HuH-7.5 (cell line): Measurements from ENCODE around the gene DPH3.

Source experiments
- DNase-seq: peaks from one replicate; pipeline ENCODE4 v3.0.0; 2011; ENCODE audit warnings: low spot score

Gene DPH3

DNA sequence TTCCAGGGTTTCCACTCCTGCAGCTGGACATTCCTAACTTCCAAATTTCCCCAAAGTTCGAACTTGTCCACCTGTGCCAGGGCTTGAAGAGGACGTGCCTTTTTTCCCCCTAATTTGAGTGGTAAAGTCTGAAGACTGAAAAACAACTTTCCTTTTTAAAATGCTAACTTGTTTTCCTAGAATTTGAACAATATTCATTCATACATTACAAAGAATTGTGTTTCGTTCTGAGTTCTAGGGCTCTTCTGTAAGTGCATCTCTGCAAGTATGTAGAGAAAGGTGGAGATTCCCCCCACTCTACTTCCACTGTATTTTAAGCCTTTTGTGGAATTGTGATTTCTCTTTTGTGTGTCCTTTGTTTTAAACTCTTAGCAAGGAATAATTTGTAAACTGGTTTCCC, 9.4 kb downstream of the DPH3 start:
- DNase-seq = no peak

DNA sequence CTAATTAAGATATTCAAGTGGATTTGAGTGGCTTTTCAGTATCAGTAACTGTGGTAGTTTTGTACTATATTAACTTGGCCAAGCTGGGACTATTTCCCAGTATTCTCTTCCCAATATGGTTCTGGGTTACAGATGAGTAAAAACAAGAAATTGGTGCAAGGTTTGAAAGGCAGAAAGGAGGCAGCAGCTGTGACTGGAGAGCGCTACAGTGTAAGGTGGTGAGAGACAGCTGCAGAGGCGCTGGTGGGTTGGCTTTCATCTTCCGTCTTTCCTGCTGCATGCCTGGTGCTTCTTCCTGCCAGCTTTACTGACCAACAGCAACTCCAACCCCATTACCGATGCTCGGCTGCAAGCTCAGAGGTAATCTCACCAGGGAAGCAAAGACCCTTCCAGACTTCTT, 9.8 kb downstream of the DPH3 start:
- DNase-seq = no peak

DNA sequence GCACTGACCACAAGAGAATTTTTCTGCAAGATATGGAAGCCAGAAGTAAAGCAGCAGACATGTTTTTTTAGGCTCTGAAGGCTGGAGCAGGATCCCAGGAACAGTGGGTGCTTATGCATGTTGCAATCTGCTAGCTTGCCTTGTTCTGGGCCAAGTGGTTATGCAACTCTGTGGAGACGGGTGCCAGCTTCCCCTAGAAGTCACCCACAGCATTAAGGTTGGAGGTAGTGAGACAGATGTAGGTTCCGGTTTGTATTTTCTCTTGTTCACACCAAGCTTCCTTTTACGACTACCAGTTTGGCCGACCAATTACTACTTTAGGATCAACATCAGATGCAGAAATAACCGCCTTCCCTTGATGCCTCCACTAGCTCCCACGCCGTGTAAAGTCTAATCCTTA, 11.1 kb downstream of the DPH3 start:
- no peak for DNase-seq

- DNase-seq = no peak
These were observed 11.8 kb downstream of the DPH3 start for GRCh38 chr3:16252988-16253387.

DNA sequence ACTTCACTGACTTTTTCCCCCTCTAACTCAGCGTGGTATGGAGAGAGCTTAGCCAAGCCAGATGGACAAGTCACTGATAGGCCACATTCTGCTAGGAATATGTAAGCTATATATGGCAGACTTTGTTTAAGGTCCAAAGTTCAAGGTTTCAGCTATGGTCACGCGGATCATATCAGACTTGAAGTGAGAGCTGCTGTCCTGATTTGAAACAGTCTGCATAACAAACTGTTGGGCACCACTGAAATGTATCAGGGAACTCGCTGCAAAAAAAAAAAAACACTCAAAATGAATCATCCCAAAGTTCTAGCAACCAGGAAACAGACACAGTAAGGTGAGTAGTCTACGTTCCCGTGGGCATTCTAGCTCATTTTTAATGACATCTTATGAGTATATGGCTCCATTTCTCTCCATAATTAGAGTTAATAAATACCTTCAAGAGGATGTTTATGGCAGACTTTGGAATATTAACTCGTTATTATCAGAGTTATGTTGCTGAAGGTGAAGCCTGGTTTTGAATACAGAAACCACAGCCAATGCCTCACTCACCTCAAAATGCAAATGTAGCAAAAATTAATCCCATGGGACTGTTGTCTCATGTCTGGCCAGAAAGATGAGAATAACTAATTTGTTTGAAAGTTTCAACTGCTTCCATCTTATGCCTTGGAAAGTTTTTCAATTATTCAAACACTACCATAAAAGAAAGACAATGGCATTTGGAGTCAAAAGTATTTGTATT, 12.3 kb downstream of the DPH3 start:
- peak; percentile 55 for DNase-seq

GRCh38 chr3:16251316-16252085, 13.2 kb downstream of the DPH3 start:
- DNase-seq = no peak

- DNase-seq = no peak
These were observed 14.9 kb downstream of the DPH3 start for GRCh38 chr3:16249886-16250285.

GRCh38 chr3:16249336-16249735, 15.4 kb downstream of the DPH3 start:
- peak; percentile 28 for DNase-seq

DNA sequence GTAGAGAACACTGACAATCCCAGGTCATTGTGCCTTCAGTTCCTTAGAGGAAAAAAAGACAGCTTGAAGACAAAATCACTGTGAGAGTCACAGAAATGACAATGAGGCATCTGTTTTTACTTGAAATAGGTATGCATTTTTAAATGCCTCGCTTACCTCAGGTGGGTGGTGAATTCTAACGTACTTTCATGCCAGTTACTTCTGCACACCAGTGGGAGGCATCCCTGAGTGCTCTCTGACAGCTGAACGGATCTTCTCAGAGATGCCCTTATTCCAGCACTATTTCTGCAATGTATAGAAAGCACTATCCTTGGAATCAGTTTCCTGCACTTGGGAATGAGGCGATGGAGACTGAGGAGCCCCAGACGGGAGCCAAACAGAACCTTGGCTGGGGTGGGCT, 16.2 kb downstream of the DPH3 start:
- no peak for DNase-seq

DNA sequence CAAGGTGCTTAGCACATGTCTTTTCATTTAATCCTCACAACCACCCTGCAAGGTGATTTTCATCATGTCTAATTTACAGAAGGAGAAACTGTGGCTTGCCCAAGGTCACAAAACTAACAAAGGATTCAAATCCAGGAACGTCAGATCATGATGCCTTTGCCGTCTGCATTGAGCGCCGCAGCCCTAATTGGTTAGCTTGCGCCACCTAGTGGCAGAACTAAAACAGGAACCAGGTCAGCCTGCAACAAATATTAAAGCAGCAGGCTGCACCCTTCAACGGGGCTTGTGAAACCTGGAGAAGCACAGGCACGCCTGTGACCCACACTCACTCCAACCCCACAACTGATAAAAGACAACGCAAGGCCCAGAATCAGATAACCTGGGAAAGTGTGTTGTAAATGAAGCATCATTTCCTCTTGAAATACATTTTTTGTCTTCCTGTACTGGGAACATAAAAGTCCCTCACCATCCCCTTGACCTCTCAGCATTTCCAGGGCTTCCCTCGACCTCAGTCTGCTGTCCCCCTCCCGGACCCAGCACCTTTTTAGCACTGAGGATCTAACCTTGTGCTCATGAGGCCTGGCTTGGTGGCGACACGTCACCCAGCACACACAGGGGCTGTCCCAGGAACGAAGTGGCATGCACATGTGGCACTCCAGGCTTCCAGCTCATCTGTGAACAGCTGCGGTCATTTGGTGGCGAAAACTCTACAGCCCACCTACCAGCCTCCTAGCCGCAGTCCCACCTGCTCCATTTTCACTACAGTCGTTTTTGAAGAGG, 17.3 kb downstream of the DPH3 start:
- DNase-seq = peak; percentile 71

- DNase-seq = no peak
These were observed 19.1 kb downstream of the DPH3 start for GRCh38 chr3:16245609-16246008.

DNA sequence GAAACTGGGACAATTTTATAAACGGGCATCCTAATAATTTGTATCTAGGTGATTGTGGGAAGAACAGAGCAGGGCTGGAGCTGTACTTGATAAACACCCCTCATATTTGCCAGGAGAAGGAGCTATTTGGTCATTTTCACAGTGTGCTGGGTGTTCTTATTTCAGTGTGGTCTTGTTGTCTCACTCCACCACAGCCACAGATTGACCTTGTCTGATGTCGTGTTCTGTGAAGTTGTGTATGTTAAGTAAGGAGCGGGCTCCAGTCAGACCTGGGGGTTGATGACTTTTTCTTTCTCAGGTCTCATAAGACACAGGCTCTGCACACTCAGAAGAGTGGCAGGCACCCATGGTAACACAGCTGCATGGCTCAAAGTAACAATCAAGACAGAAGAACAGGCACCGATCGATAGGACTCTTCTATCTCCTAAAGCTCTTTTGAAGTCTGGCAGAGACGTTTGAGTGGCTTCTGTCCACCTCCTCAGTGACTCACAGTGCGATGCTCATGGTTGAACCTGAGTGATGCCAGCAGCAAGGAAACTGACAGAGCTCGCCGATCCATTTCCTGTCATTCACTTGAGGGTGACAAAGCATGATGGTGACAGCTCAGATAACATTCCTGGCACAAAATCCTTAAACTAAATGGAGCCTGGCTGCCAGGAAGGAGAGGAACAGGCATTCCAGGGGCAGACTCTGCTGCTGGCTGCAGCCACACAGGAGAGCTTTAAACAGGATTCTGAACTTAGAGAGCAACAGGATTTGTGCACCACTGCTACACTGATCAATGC, 20.8 kb downstream of the DPH3 start:
- no peak for DNase-seq

- DNase-seq = no peak
These were observed 22.6 kb downstream of the DPH3 start for GRCh38 chr3:16242177-16242576.

GRCh38 chr3:16241225-16241624, 23.5 kb downstream of the DPH3 start:
- DNase-seq = no peak

DNA sequence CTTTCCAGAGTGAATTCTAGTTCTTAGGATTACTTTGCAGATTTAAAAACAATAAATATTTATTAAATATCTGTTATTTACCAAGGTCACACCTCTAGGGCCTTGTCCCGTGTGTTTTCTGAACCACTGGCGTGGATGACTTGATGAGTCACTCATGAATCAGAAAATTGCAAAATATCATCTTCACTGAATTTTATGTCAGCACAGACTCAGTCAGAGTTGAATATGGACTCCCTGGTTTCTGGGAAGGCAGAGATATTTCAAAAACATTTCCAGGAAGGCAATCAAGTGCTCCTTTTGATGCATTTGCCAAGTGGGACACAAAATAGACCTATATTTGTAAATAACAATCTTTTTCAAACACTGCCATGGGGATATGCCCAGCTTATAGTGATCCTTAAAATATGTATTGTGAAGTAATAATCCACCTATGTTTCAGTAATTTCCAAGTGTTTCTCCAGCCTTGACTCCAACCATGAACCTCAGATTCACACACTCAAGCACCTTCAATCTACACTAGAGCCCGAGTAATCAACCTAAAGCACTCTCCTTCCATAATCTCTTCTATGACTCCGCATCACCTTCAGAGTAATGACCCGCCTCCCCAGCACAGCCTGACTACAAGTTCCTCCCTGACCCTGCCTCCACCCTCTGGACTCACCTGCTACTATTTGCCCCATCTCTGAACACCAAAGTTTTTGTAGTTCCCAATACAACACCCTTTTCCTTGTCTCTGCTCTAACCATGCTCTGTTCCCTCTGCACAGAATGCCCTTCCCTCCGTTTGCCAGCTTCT, 24.3 kb downstream of the DPH3 start:
- DNase-seq = no peak

DNA sequence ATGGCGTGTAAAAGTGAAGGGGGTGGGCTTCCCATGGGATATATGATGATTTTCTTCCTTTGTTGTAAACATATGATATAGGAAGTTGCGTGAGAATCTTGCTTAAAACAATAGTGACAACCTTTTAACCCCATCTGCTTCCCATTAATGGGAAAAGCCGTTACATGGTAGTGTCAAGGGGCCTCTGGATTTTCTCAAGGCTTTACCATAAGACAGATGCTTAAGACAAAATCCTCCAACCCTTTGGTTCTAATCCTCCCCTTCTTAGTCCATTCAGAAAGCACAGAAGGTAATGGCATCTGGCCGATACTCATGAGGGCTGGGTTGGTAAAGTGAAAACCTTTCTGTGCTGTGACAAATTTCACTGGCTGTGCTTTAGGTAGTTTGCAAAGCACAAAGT, 25.0 kb downstream of the DPH3 start:
- no peak for DNase-seq

DNA sequence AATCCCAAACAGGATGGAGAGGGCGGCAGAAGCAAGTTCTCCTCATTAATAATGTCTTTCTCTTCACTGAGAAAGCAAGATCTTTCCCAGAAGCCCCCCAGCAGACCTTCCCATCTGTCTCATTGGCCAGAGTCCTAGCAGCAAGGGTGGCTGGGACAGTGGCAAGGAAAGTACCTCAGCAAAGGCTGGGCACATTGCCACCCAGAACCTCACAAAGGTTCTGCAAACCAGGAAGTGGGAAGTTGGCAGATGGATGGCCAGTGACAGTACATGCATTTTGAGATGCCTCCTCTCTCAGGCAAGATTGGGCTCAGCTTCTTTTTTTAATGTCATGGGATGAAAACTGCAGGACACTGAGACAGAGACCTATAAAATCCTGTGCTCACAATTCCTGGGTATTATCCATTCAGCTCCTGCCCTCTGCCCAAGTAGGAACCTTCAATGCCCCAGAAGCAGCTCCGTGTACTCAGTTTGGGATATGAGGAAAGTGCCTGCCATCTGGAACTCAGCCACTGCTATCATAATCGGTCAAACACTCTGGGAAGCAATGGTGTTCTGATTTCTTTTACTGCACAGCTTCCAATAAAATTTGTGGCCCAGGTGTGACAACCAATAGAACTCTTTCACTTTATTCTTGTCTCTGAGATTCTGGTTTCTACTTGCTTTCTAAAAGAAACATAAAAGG, 25.5 kb downstream of the DPH3 start:
- DNase-seq = no peak

DNA sequence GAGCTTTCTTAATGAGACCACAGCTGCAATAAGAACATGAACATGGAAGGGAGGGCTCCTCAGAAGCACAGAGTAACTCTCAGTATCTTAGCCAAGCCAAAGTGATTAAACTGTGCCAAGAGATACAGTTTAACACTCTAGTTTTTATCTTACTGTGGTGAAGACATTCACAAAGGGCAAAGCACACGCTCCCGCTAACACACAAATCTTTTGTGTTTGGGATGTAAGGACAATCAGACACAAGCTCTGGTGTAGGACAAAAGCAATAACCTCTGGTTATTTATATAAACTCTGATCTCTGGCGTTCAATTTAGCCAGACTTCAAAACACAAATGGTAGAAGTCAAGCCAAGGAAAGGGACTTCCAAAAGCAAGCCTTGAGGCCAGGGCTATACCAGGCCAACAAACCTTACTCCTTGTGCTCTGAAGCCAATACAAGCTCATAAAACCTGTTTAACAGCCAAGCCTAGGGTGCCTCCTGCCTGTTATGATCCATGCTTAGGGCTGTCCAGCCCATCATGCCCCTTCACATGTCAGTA, 27.8 kb downstream of the DPH3 start:
- DNase-seq = no peak

DNA sequence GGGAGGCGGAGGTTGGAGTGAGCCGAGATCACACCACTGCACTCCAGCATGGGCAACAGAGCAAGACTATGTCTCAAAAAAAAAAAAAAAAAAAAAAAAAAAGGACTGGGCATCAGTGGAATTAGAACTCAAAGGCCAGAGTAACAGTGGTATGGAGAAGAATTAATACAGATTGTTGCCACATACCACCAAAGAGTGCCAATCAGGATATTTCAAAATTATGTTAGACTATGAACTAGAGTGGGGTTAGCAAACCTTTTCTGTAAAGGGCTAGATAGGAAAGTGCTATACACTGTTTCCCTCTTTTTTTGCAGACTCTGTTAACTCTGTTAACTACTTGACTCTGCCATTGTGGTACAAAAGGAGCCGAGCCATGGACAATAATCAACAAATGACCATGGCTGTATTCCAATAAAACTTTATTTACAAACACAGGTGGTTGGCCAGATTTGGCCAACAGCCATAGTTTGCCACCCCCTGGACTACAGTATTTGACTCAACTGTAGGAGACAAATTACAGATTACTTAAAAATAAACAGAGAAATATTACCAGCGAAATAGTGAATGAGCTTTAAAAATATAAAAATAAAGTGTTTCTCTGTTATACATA, 28.6 kb downstream of the DPH3 start:
- DNase-seq = no peak

GRCh38 chr3:16234281-16234680, 30.5 kb downstream of the DPH3 start:
- no peak for DNase-seq
